ENCODE data around the gene PARP4.

- TF ChIP-seq CTCF (IDR thresholded peaks at IDR 0.05; ENCODE audit: insufficient read depth, low read length, poor library complexity, severe bottlenecking) (no peak), EZH2phosphoT487 (conservative IDR thresholded peaks at IDR 0.05; ENCODE audit: low read length) (no peak)
Measured at GRCh38 chr13:24473686-24474085, 38.9 kb downstream of the PARP4 start.
